IMR-90 (cell line): ENCODE data around the gene DPH2. TPM values are rescaled to one million over a fixed set of nuclear protein-coding genes. Genes with fewer than 3 reads are reported as not detected.

ENCODE experiments used
- ATAC-seq: fragments of 200-7000 bp; cut with Tn5 transposase; 2 replicates; pipeline ENCODE4 v1.9.1; 2020; ENCODE audit warnings: low read depth, mild to moderate bottlenecking, moderate library complexity
- BruUV-seq: library from RNA; stranded (reverse); fragments of 400-500 nt; replicated peaks from 2 replicates; lab custom pipeline; 2021; lab: Mats Ljungman, UMichigan
- CTCF ChIA-PET: fragments of 300-600 bp; formaldehyde crosslinking; extraction: SDS; loops from one replicate; lab custom pipeline; 2021; ENCODE audit warnings: antibody characterized with exemption; lab: Yijun Ruan, JAX
- POLR2A ChIA-PET: fragments of 300-600 bp; sonication (Branson Sonifier 250); formaldehyde crosslinking; loops from one replicate; lab custom pipeline; 2022; ENCODE audit warnings: antibody characterized with exemption; ENCODE audit not compliant: unreplicated experiment; lab: Charles Lee
- DNase-seq: peaks from one replicate; pipeline ENCODE4 v3.0.0; 2013
- H2AFZ ChIP-seq: replicated peaks from 2 replicates; pipeline ENCODE3; 2013; ENCODE audit warnings: low read length, mild to moderate bottlenecking; ENCODE audit not compliant: poor library complexity
- H2AK5ac ChIP-seq: 2 replicates; pipeline ENCODE4 v1.6.1; 2013; ENCODE audit warnings: low read depth, low read length, inconsistent platforms
- H2AK9ac ChIP-seq: replicated peaks from 2 replicates; pipeline ENCODE3; 2013; ENCODE audit warnings: mild to moderate bottlenecking, low read depth, low read length, moderate library complexity; ENCODE audit not compliant: poor library complexity
- H2BK120ac ChIP-seq: 2 replicates; pipeline ENCODE4 v1.6.1; 2013; ENCODE audit warnings: low read depth, low read length, inconsistent platforms
- H2BK15ac ChIP-seq: 3 replicates; pipeline ENCODE4 v1.6.1; 2013; ENCODE audit warnings: low read depth, low read length, inconsistent platforms
- H2BK20ac ChIP-seq: 2 replicates; pipeline ENCODE4 v1.6.1; 2013; ENCODE audit warnings: low read depth, mild to moderate bottlenecking, inconsistent platforms, low read length, moderate library complexity
- H2BK5ac ChIP-seq: 2 replicates; pipeline ENCODE4 v1.6.1; 2013; ENCODE audit warnings: mild to moderate bottlenecking, low read depth, low read length, inconsistent platforms; ENCODE audit not compliant: poor library complexity, severe bottlenecking
- H3K14ac ChIP-seq: replicated peaks from 2 replicates; pipeline ENCODE4 v1.6.1; 2013; ENCODE audit warnings: low read depth, low read length, inconsistent platforms
- H3K18ac ChIP-seq: 2 replicates; pipeline ENCODE4 v1.6.1; 2013; ENCODE audit warnings: low read depth, low read length, control low read depth
- H3K23ac ChIP-seq: 2 replicates; pipeline ENCODE4 v1.6.1; 2013; ENCODE audit warnings: low read depth, low read length, inconsistent platforms
- H3K27ac ChIP-seq: 2 replicates; pipeline ENCODE4 v1.5.1; 2013; ENCODE audit warnings: mild to moderate bottlenecking, control low read depth, low read length; ENCODE audit not compliant: insufficient read depth
- H3K27me3 ChIP-seq: 2 replicates; pipeline ENCODE4 v1.6.1; 2013; ENCODE audit warnings: low read length; ENCODE audit not compliant: control insufficient read depth, insufficient read depth
- H3K36me3 ChIP-seq: 2 replicates; pipeline ENCODE4 v1.6.1; 2013; ENCODE audit warnings: low read length, mixed read lengths; ENCODE audit not compliant: control insufficient read depth, insufficient read depth
- H3K4ac ChIP-seq: 2 replicates; pipeline ENCODE4 v1.6.1; 2013; ENCODE audit warnings: low read depth, low read length, inconsistent platforms
- H3K4me1 ChIP-seq: 2 replicates; pipeline ENCODE4 v1.6.1; 2013; ENCODE audit warnings: low read length, mixed read lengths; ENCODE audit not compliant: control insufficient read depth, insufficient read depth
- H3K4me2 ChIP-seq: 2 replicates; pipeline ENCODE4 v1.6.1; 2013; ENCODE audit warnings: low read depth, mild to moderate bottlenecking, control low read depth, low read length, moderate library complexity
- H3K4me3 ChIP-seq: 2 replicates; pipeline ENCODE4 v1.5.1; 2013; ENCODE audit warnings: low read depth, mild to moderate bottlenecking, control low read depth, low read length, moderate library complexity; ENCODE audit not compliant: insufficient read depth
- H3K56ac ChIP-seq: 2 replicates; pipeline ENCODE4 v1.6.1; 2013; ENCODE audit warnings: low read length, inconsistent platforms; ENCODE audit not compliant: insufficient read depth; ENCODE audit errors: extremely low read depth
- H3K79me1 ChIP-seq, 2 experiments: 2 replicates each; pipeline ENCODE4 v1.6.1; 2013; ENCODE audit warnings: low read length in 2 of 2, inconsistent platforms in 1 of 2, low read depth in 1 of 2
- H3K9ac ChIP-seq: 2 replicates; pipeline ENCODE4 v1.6.1; 2013; ENCODE audit warnings: low read depth, low read length, control low read depth
- H3K9me1 ChIP-seq: 2 replicates; pipeline ENCODE4 v1.6.1; 2013; ENCODE audit warnings: low read length, inconsistent platforms; ENCODE audit not compliant: insufficient read depth
- H3K9me3 ChIP-seq: 2 replicates; pipeline ENCODE4 v1.6.1; 2013; ENCODE audit warnings: low read length; ENCODE audit not compliant: control insufficient read depth, insufficient read depth
- H4K20me1 ChIP-seq: 2 replicates; pipeline ENCODE4 v1.6.1; 2013; ENCODE audit warnings: low read length, inconsistent platforms; ENCODE audit not compliant: insufficient read depth
- H4K5ac ChIP-seq: 2 replicates; pipeline ENCODE4 v1.6.1; 2013; ENCODE audit warnings: mild to moderate bottlenecking, low read depth, low read length, control low read depth
- H4K8ac ChIP-seq, 2 experiments: 2 replicates each; pipeline ENCODE4 v1.6.1; 2013; ENCODE audit warnings: low read depth in 2 of 2, low read length in 2 of 2, control low read depth in 1 of 2, inconsistent platforms in 1 of 2
- H4K91ac ChIP-seq: 2 replicates; pipeline ENCODE4 v1.6.1; 2013; ENCODE audit warnings: low read depth, low read length, inconsistent platforms; ENCODE audit not compliant: insufficient read depth
- BHLHE40 ChIP-seq: fragments of 150-350 bp; IDR thresholded peaks from 2 replicates; pipeline ENCODE4 v1.6.1; 2016; ENCODE audit warnings: mild to moderate bottlenecking, low read depth, low read length
- CEBPB ChIP-seq: IDR thresholded peaks from 2 replicates; pipeline ENCODE4 v1.6.1; 2012; ENCODE audit warnings: low read depth, low read length, improper control_type of control experiment
- CHD1 ChIP-seq: IDR thresholded peaks from 2 replicates; pipeline ENCODE4 v1.6.1; 2012; ENCODE audit warnings: low read depth, low read length, improper control_type of control experiment
- MAFK ChIP-seq: IDR thresholded peaks from 2 replicates; pipeline ENCODE4 v1.6.1; 2012; ENCODE audit warnings: low read depth, low read length, improper control_type of control experiment
- MAZ ChIP-seq: IDR thresholded peaks from 2 replicates; pipeline ENCODE4 v1.6.1; 2012; ENCODE audit warnings: low read depth, mild to moderate bottlenecking, low read length, improper control_type of control experiment, moderate library complexity, borderline replicate concordance
- MXI1 ChIP-seq: IDR thresholded peaks from 2 replicates; pipeline ENCODE4 v1.6.1; 2012; ENCODE audit warnings: low read depth, mild to moderate bottlenecking, low read length, moderate library complexity, borderline replicate concordance
- NFE2L2 ChIP-seq: fragments of 150-350 bp; IDR thresholded peaks from 2 replicates; pipeline ENCODE4 v1.6.1; 2016; ENCODE audit warnings: low read depth, mild to moderate bottlenecking, low read length
- POLR2A ChIP-seq: IDR thresholded peaks from 2 replicates; pipeline ENCODE4 v1.6.1; 2012; ENCODE audit warnings: mild to moderate bottlenecking, low read depth, low read length
- RFX5 ChIP-seq: IDR thresholded peaks from 2 replicates; pipeline ENCODE4 v1.8.0; 2012; ENCODE audit warnings: low read depth, mild to moderate bottlenecking, low read length, moderate library complexity
- WGBS, 2 experiments: methylation state at CpG; one replicate each; pipeline versions ENCODE4 v1.1.5 to v1.1.7; 2013; ENCODE audit warnings: missing lambda C conversion rate in 2 of 2; ENCODE audit not compliant: insufficient read length in 1 of 2; ENCODE audit errors: extremely low coverage in 2 of 2; 5-methylcytosine and 5-hydroxymethylcytosine counted together
- dilution Hi-C: fragments of 300-500 bp; cut with HindIII; formaldehyde crosslinking; loops from one replicate; pipeline ENCODE4 v1.14.3; 2018; ENCODE audit warnings: low sequenced_read_pairs; ENCODE audit not compliant: unreplicated experiment
- in situ Hi-C: fragments of 300-500 bp; cut with MboI; formaldehyde crosslinking; loops from 3 replicates; pipeline ENCODE4 v1.14.3; 2019; ENCODE audit warnings: low sequenced_read_pairs, inconsistent platforms, mixed read lengths
- intact Hi-C: fragments of 100-400 bp; cut with micrococcal nuclease; formaldehyde crosslinking; loops from 2 replicates; pipeline ENCODE4 v1.10.0; 2022
- polyA plus RNA-seq, 3 experiments: library from polyadenylated mRNA; depleted of rRNA; stranded (reverse); fragments of >200 nt; gene quantifications; 2 replicates each; pipeline ENCODE4 v1.2.3, GENCODE V29; 2012; ENCODE audit warnings: low replicate concordance in 1 of 3
- total RNA-seq: library from RNA; depleted of rRNA; stranded (reverse); fragments of >200 nt; gene quantifications from 2 replicates; pipeline ENCODE4 v1.2.3, GENCODE V29; 2012
- TF ChIP-seq, protein P1 (sequence below): fragments of 150-350 bp; IDR thresholded peaks from 2 replicates; pipeline ENCODE4 v1.6.1; 2017; ENCODE audit warnings: mild to moderate bottlenecking, antibody characterized with exemption, low read length, low read depth
- TF ChIP-seq, protein P2 (sequence below): conservative IDR thresholded peaks from 2 replicates; pipeline ENCODE4 v1.5.1; 2012; ENCODE audit warnings: mild to moderate bottlenecking, low read depth, low read length, improper control_type of control experiment

Gene DPH2
- total and polyA plus RNA-seq, 2 of the 4 experiments (the other 2 are of a cell fraction): 21.0 to 32.2 TPM

DNA sequence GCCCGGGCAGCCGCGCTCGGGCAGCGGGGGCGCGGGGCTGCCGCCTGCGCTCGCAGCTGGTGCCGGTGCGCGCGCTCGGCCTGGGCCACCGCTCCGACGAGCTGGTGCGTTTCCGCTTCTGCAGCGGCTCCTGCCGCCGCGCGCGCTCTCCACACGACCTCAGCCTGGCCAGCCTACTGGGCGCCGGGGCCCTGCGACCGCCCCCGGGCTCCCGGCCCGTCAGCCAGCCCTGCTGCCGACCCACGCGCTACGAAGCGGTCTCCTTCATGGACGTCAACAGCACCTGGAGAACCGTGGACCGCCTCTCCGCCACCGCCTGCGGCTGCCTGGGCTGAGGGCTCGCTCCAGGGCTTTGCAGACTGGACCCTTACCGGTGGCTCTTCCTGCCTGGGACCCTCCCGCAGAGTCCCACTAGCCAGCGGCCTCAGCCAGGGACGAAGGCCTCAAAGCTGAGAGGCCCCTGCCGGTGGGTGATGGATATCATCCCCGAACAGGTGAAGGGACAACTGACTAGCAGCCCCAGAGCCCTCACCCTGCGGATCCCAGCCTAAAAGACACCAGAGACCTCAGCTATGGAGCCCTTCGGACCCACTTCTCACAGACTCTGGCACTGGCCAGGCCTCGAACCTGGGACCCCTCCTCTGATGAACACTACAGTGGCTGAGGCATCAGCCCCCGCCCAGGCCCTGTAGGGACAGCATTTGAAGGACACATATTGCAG, 33.2 kb upstream of the DPH2 start:
- ATAC-seq: peak; percentile 55
- Histone ChIP-seq H3K56ac (no peak overlapping the region), H2BK15ac (no peak overlapping the region), H3K18ac (no peak overlapping the region), H4K20me1 (peaks cover 3% of the 10 kb centered on the region; the same call in 1 of the 2 replicates), H2AK9ac (peak overlapping the region; percentile 86), H4K5ac (no peak overlapping the region), H4K91ac (no peak overlapping the region), H3K4ac (no peak overlapping the region), H2AK5ac (no peak overlapping the region), H4K8ac (no peak overlapping the region), H3K4me2 (peak overlapping the region; percentile 60; the same call in 1 of the 2 replicates), H2BK5ac (no peak overlapping the region), H3K23ac (no peak overlapping the region), H2AFZ (peak overlapping the region; percentile 85), H3K9ac (no peak overlapping the region), H3K9me3 (no peaks in the 10 kb centered on the region), H3K27ac (no peak overlapping the region), H3K14ac (no peak overlapping the region), H2BK20ac (no peak overlapping the region), H3K79me1 (peaks cover 0 to 8% of the 10 kb centered on the region in 2 experiments; a peak in 1 of 4 replicates), H3K4me3 (peak overlapping the region; percentile 30), H3K27me3 (no peaks in the 10 kb centered on the region; the same call in 1 of the 2 replicates), H3K4me1 (peaks cover 10% of the 10 kb centered on the region), H3K9me1 (peaks cover 6% of the 10 kb centered on the region), H2BK120ac (no peak overlapping the region), H3K36me3 (no peaks in the 10 kb centered on the region)
- CTCF ChIA-PET: interaction anchor here (5.6 kb wide), 1 partner anchor 170 kb away, joined by 149 read pairs; no protein-coding TSS in a partner anchor
- DNase-seq: peak; percentile 16
- POLR2A ChIA-PET: no interaction called here
- BruUV-seq: no TSS peak
- in situ Hi-C loops (no loop called here), dilution Hi-C loops (no loop called here), intact Hi-C loops (no loop called here)
- no peak for TF ChIP-seq NFE2L2
- no peak for TF ChIP-seq POLR2A
- TF ChIP-seq CHD1: no peak
- TF ChIP-seq MAZ: no peak
- TF ChIP-seq MAFK: no peak
- no peak for TF ChIP-seq MXI1
- no peak for TF ChIP-seq BHLHE40
- TF ChIP-seq CEBPB: no peak
- TF ChIP-seq, protein P1, sequence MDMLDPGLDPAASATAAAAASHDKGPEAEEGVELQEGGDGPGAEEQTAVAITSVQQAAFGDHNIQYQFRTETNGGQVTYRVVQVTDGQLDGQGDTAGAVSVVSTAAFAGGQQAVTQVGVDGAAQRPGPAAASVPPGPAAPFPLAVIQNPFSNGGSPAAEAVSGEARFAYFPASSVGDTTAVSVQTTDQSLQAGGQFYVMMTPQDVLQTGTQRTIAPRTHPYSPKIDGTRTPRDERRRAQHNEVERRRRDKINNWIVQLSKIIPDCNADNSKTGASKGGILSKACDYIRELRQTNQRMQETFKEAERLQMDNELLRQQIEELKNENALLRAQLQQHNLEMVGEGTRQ: no peak
- TF ChIP-seq, protein P2, sequence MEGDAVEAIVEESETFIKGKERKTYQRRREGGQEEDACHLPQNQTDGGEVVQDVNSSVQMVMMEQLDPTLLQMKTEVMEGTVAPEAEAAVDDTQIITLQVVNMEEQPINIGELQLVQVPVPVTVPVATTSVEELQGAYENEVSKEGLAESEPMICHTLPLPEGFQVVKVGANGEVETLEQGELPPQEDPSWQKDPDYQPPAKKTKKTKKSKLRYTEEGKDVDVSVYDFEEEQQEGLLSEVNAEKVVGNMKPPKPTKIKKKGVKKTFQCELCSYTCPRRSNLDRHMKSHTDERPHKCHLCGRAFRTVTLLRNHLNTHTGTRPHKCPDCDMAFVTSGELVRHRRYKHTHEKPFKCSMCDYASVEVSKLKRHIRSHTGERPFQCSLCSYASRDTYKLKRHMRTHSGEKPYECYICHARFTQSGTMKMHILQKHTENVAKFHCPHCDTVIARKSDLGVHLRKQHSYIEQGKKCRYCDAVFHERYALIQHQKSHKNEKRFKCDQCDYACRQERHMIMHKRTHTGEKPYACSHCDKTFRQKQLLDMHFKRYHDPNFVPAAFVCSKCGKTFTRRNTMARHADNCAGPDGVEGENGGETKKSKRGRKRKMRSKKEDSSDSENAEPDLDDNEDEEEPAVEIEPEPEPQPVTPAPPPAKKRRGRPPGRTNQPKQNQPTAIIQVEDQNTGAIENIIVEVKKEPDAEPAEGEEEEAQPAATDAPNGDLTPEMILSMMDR: no peak
- no peak for TF ChIP-seq RFX5
- WGBS, 2 experiments: 9% methylated on average over 47 of the region's 56 CpGs; no CpG with 5 or more reads in 1 of the 2 experiments
